DOHH2 (cell line): ENCODE data around the gene CCDC9.

Experiments
- EZH2phosphoT487 ChIP-seq: fragments of 200-600 bp; sonication (generic); IDR thresholded peaks from 2 replicates; pipeline ENCODE4 v1.6.1; 2017; ENCODE audit warnings: borderline replicate concordance, mild to moderate bottlenecking, antibody characterized with exemption, low read length, moderate library complexity, mixed read lengths
- TF ChIP-seq, protein P1 (sequence below): fragments of 200-600 bp; sonication (generic); IDR thresholded peaks from one replicate; pipeline ENCODE4 v1.5.1; 2014; ENCODE audit warnings: antibody characterized with exemption, mild to moderate bottlenecking, low read depth, low read length; ENCODE audit not compliant: poor library complexity, severe bottlenecking

DNA sequence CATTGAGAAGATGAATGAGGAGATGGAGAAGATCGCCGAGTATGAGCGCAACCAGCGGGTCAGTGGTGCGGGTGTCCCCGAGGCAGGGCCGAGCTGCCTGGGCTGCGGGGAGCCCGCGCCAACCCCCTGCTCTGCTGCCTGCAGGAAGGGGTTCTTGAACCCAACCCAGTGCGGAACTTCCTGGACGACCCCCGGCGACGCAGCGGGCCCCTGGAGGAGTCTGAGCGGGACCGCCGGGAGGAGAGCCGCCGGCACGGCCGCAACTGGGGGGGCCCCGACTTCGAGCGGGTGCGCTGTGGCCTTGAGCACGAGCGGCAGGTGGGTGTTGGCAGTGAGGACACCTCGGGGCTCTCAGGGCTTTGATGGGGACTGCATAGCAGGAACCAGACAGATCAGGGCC, 8.3 kb downstream of the CCDC9 start:
- no peak for TF ChIP-seq EZH2phosphoT487
- TF ChIP-seq, protein P1, sequence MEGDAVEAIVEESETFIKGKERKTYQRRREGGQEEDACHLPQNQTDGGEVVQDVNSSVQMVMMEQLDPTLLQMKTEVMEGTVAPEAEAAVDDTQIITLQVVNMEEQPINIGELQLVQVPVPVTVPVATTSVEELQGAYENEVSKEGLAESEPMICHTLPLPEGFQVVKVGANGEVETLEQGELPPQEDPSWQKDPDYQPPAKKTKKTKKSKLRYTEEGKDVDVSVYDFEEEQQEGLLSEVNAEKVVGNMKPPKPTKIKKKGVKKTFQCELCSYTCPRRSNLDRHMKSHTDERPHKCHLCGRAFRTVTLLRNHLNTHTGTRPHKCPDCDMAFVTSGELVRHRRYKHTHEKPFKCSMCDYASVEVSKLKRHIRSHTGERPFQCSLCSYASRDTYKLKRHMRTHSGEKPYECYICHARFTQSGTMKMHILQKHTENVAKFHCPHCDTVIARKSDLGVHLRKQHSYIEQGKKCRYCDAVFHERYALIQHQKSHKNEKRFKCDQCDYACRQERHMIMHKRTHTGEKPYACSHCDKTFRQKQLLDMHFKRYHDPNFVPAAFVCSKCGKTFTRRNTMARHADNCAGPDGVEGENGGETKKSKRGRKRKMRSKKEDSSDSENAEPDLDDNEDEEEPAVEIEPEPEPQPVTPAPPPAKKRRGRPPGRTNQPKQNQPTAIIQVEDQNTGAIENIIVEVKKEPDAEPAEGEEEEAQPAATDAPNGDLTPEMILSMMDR = no peak
